HG02973 (cell line): Measurements from ENCODE around the gene SLC12A8.

ENCODE experiments used
- ATAC-seq: cut with Tn5 transposase; IDR thresholded peaks from one replicate; pipeline ENCODE4 v1.9.1; 2021; ENCODE audit warnings: moderate library complexity; ENCODE audit not compliant: unreplicated experiment

Gene SLC12A8

DNA sequence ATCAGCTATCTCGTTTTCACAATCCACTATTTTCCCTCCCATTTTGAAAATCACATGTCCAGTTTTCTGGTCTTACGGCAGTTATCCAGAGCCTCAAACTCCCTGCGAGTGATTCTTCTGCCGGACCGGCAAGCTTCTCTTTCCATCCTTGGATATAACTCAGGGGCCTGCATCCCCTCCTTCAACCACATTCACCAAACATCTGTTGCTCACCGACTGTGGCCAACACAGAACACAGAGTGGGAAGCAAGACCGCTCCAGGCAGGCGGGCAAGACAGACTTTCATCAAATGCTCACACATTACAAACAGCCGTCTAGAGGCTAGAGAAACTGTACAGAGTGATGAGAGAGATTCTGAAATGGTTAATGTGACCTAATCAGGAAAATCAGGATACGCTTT is 7.6 kb upstream of the SLC12A8 start:
- ATAC-seq, result no peak

DNA sequence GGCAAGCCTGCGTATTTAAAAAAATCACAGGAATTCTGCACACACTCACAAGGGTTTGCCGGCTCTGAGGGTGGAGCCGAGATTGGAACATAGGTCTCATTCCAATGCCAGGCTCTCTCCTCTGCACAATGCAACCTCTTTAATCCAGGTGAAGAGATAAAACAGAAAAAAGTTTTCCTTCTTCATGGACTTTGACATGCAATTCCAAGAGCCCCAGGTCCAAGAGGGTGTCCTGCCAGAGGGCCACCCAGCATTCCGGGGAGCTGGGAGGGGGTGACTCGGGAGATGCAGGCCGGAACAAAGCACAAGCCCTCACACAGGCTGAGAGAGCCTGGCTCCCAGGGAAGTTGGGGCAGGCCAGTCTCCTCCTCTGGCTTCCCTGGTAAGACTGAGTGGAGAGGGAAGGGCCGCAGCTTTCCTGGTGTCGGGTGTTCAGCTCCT is 6.7 kb upstream of the SLC12A8 start:
- no peak for ATAC-seq

GRCh38 chr3:125214738-125215137 is 2.2 kb upstream of the SLC12A8 start:
- ATAC-seq, result no peak

DNA sequence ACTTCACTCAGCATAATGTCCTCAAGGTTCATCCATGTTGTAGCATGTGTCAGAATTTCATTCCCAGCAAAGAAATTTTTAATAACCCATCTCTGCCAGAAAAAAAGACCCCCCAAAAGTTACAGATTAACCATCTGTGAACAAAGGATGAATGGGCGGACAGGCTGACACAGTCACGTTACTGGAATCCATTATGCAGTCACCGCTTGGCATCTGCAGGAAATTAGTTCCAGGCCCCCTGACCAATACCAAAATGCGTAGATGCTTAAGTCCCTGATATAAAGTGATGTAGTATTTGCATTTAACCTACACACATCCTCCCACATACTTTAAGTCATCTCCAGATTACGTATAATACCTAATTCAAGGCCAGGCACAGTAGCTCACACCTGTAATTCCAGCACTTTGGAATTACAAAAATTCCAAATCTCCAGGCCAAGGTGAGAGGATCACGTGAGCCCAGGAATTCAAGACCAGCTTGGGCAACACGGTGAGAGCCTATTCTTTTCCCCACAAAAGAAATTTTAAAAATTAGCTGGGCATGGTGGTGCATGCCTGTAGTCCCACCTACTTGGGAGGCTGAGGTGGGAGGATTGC is 1.5 kb upstream of the SLC12A8 start:
- ATAC-seq, result no peak

GRCh38 chr3:125213364-125213755 is 812 bp upstream of the SLC12A8 start:
- ATAC-seq, result no peak

GRCh38 chr3:125212091-125212508 is 448 bp downstream of the SLC12A8 start:
- ATAC-seq, result no peak

GRCh38 chr3:125211523-125212090 is 941 bp downstream of the SLC12A8 start:
- ATAC-seq, result no peak

- ATAC-seq, result no peak
Measured at GRCh38 chr3:125207949-125208568, 4.5 kb downstream of the SLC12A8 start.

DNA sequence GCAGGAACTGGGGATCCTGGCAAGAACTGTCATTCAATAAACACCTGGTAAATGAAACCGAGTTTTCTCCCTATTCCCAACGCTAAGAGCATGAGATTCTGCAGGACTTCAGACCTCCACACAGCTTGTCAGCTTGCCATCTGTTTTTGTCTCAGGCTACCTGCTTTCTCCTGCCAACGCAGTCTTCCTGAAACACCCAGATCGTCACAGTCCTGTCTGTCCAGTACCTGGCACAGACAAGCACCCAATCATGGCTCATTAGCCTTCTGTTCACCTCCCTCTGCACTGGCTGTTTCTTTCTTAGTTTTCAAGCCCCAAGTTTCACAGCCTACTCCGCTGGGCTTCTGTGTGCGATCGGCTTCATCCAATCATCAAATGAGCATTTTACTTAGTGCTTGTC is 5.0 kb downstream of the SLC12A8 start:
- no peak for ATAC-seq

- no peak for ATAC-seq
Measured at GRCh38 chr3:125206934-125207333, 5.6 kb downstream of the SLC12A8 start.

DNA sequence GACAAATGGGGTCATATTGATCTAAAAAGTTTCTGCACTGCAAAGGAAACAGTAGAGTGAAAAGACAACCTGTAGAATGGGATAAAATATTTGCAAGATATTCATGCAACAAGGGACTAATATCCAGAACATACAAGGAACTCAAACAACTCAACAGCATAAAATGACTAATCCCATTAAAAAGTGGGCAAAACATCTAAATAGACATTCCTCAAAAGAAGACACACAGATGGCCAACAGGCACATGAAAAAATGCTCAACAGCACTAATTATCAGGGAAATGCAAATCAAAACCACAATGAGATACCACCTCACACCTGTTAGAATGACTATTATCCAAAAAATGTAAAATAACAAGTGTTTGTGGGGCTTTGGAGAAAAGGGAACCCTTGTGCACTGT is 8.8 kb downstream of the SLC12A8 start:
- no peak for ATAC-seq

GRCh38 chr3:125202197-125202596 is 10.4 kb downstream of the SLC12A8 start:
- no peak for ATAC-seq

DNA sequence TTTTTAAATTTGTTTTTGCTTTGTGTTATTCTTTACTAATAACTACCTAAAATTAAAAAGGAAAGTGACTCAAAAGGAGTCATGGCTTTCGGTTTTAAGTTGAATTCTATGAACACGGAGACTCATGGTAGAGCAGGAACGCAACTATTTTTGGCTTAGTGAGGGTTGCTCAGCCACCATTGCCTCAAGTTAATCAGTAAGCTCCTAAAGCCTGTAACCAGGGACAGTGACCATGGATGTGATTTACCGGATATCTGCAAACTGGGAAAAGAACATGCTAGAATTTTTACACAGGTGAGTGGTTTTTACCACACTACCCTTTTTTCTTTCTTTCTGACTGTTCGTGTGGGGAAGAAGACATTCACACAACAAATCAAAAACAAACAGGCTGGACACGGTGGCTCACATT is 11.8 kb downstream of the SLC12A8 start:
- no peak for ATAC-seq

- ATAC-seq, result no peak
Measured at GRCh38 chr3:125194849-125195601, 17.5 kb downstream of the SLC12A8 start.

- ATAC-seq, result no peak
Measured at GRCh38 chr3:125194061-125194848, 18.3 kb downstream of the SLC12A8 start.

GRCh38 chr3:125192190-125193035 is 20.1 kb downstream of the SLC12A8 start:
- peak; percentile 66 for ATAC-seq

DNA sequence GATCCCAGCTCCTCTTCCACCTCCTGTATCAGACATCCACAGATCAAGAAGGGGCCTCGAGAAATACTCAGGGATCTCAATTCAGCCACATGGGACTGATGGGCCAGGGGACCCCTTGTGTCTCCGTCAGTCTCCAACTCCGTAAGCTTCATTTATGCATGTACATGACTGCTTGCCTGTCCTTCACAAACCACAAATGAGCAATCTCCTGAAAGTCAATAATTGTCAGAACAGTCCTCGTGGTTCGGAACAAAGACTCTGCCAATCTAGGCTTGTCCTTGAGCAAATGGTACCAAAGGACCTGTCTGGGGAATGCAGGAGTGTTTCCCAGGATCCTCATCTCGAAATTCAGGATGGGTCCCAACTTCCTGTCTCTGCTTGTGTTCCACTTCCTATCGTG is 20.8 kb downstream of the SLC12A8 start:
- ATAC-seq, result no peak

DNA sequence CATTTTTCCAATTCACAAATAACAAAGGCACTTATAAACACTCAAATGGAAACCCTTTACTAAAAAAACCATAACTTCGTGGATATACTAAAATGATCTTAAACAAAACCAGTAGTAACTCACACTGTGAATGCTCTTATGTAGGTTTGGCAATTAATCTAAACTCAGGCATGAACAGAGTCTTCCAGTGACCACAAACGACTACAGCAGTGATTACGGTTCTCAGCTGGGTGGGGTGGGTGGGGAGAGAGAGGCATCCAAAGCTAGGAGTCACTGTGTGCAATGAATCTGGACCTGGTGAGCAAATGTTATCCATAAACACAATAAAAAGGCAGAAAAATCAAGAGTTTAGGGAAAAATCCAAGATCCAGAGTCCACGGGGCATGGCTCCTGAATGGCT is 21.3 kb downstream of the SLC12A8 start:
- ATAC-seq, result no peak

GRCh38 chr3:125190786-125191185 is 21.8 kb downstream of the SLC12A8 start:
- ATAC-seq, result no peak
